SK-N-SH (cell line): ENCODE results near the gene SIGLEC1. TPM values are rescaled to one million over a fixed set of nuclear protein-coding genes. Genes with fewer than 3 reads are reported as not detected.

Source experiments
- CTCF ChIA-PET: fragments of 300-600, 350-600 bp; formaldehyde crosslinking; extraction: SDS; loops from one replicate; lab custom pipeline; 2021; lab: Yijun Ruan, JAX
- POLR2A ChIA-PET: fragments of 350-600 bp; sonication (Branson Sonifier 250); formaldehyde crosslinking; extraction: SDS; loops from one replicate; lab custom pipeline; 2020; ENCODE audit warnings: antibody characterized with exemption, inconsistent platforms; lab: Yijun Ruan, JAX
- DNase-seq: peaks from one replicate; pipeline ENCODE4 v3.0.0; 2012
- H2AFZ ChIP-seq: fragments of 200-600 bp; sonication (generic); 2 replicates; pipeline ENCODE4 v1.8.1; 2016; ENCODE audit warnings: antibody characterized with exemption, mild to moderate bottlenecking, low read depth
- H3F3A ChIP-seq: fragments of 200-600 bp; sonication (generic); replicated peaks from 2 replicates; pipeline ENCODE3; 2016; ENCODE audit warnings: antibody characterized with exemption, mild to moderate bottlenecking; ENCODE audit not compliant: insufficient read depth
- H3K27ac ChIP-seq, 2 experiments: fragments of 200-500 bp in 1 of 2; fragments of 200-600 bp in 1 of 2; sonication (Bioruptor generic) in 1 of 2; sonication (generic), shearing (Covaris generic) in 1 of 2; 2 replicates each; pipeline versions ENCODE4 v1.5.1 to v1.6.1; 2014 to 2016; ENCODE audit warnings: low read depth in 2 of 2, inconsistent platforms in 1 of 2, low read length in 1 of 2, mild to moderate bottlenecking in 1 of 2, mixed read lengths in 1 of 2
- H3K27me3 ChIP-seq: fragments of 200-600 bp; sonication (generic), shearing (Covaris generic); 2 replicates; pipeline ENCODE4 v1.6.1; 2016; ENCODE audit warnings: mixed run types; ENCODE audit not compliant: insufficient read depth
- H3K36me3 ChIP-seq, 2 experiments: fragments of 200-500 bp in 1 of 2; fragments of 200-600 bp in 1 of 2; sonication (Bioruptor generic) in 1 of 2; sonication (generic) in 1 of 2; replicated peaks in 1 of 2; 2 replicates each; pipeline versions ENCODE3 to v1.5.1; 2014 to 2016; ENCODE audit warnings: low read length in 1 of 2, mild to moderate bottlenecking in 1 of 2; ENCODE audit not compliant: insufficient read depth in 2 of 2, control insufficient read depth in 1 of 2
- H3K4me1 ChIP-seq, 2 experiments: fragments of 200-500 bp in 1 of 2; fragments of 200-600 bp in 1 of 2; sonication (Bioruptor generic) in 1 of 2; sonication (generic), shearing (Covaris generic) in 1 of 2; 2 replicates each; pipeline versions ENCODE4 v1.5.1 to v1.6.1; 2014 to 2016; ENCODE audit warnings: low read depth in 1 of 2, low read length in 1 of 2, mixed run types in 1 of 2; ENCODE audit not compliant: insufficient read depth in 2 of 2, control insufficient read depth in 1 of 2
- H3K4me2 ChIP-seq: fragments of 200-600 bp; sonication (generic), shearing (Covaris generic); 2 replicates; pipeline ENCODE4 v1.6.1; 2017; ENCODE audit warnings: mixed run types
- H3K4me3 ChIP-seq, 2 experiments: fragments of 200-500 bp in 1 of 2; fragments of 200-600 bp in 1 of 2; sonication (Bioruptor generic) in 1 of 2; sonication (generic), shearing (Covaris generic) in 1 of 2; 2 replicates each; pipeline versions ENCODE4 v1.5.1 to v1.8.1; 2014 to 2016; ENCODE audit warnings: low read depth in 2 of 2, inconsistent platforms in 1 of 2, low read length in 1 of 2, mild to moderate bottlenecking in 1 of 2, mixed read lengths in 1 of 2, moderate library complexity in 1 of 2
- H3K79me2 ChIP-seq: fragments of 200-600 bp; sonication (generic); 2 replicates; pipeline ENCODE4 v1.8.1; 2017; ENCODE audit warnings: mild to moderate bottlenecking; ENCODE audit not compliant: insufficient read depth
- H3K9ac ChIP-seq: fragments of 200-600 bp; sonication (generic); 2 replicates; pipeline ENCODE4 v1.6.1; 2017; ENCODE audit warnings: mixed run types
- H3K9me2 ChIP-seq: fragments of 200-600 bp; sonication (generic); 2 replicates; pipeline ENCODE4 v1.6.1; 2017; ENCODE audit warnings: mixed run types
- H3K9me3 ChIP-seq: fragments of 200-600 bp; sonication (generic); 2 replicates; pipeline ENCODE4 v1.6.1; 2017; ENCODE audit warnings: mixed run types, mild to moderate bottlenecking, moderate library complexity
- H4K20me1 ChIP-seq: fragments of 200-600 bp; sonication (generic); 2 replicates; pipeline ENCODE4 v1.6.1; 2017; ENCODE audit warnings: mild to moderate bottlenecking, mixed run types; ENCODE audit not compliant: insufficient read depth
- ELF1 ChIP-seq: IDR thresholded peaks from 2 replicates; pipeline ENCODE4 v1.4.0; 2012
- FOXJ3 ChIP-seq: sonication (generic); formaldehyde crosslinking; IDR thresholded peaks from 2 replicates; pipeline ENCODE4 v1.5.1; 2020; ENCODE audit warnings: mild to moderate bottlenecking, missing genetic modification reagents
- GABPA ChIP-seq: IDR thresholded peaks from 2 replicates; pipeline ENCODE4 v1.4.0; 2012; ENCODE audit warnings: low read depth, mild to moderate bottlenecking
- IRF3 ChIP-seq: fragments of 150-350 bp; IDR thresholded peaks from 2 replicates; pipeline ENCODE4 v1.6.1; 2016; ENCODE audit warnings: mild to moderate bottlenecking, low read depth, low read length
- MEF2A ChIP-seq: IDR thresholded peaks from 2 replicates; pipeline ENCODE4 v1.4.0; 2012; ENCODE audit warnings: low read depth, borderline replicate concordance
- RAD21 ChIP-seq: IDR thresholded peaks from 2 replicates; pipeline ENCODE4 v1.6.1; 2012; ENCODE audit warnings: mild to moderate bottlenecking, low read length
- RFX5 ChIP-seq: IDR thresholded peaks from 2 replicates; pipeline ENCODE4 v1.6.1; 2012; ENCODE audit warnings: mild to moderate bottlenecking, improper control_type of control experiment, low read length
- RXRA ChIP-seq: IDR thresholded peaks from 2 replicates; pipeline ENCODE4 v1.4.0; 2012; ENCODE audit warnings: low read depth, mild to moderate bottlenecking, borderline replicate concordance
- TAF1 ChIP-seq: IDR thresholded peaks from 2 replicates; pipeline ENCODE4 v1.6.1; 2012; ENCODE audit warnings: low read depth, mild to moderate bottlenecking, low read length, moderate library complexity, borderline replicate concordance
- TCF12 ChIP-seq: IDR thresholded peaks from 2 replicates; pipeline ENCODE4 v1.4.0; 2012
- USF2 ChIP-seq: fragments of 150-350 bp; IDR thresholded peaks from 2 replicates; pipeline ENCODE4 v1.6.1; 2017; ENCODE audit warnings: antibody characterized with exemption, low read length, low read depth, borderline replicate concordance
- ZBTB33 ChIP-seq: IDR thresholded peaks from 2 replicates; pipeline ENCODE4 v1.4.0; 2012; ENCODE audit warnings: low read depth, borderline replicate concordance
- WGBS: methylation state at CpG from one replicate; pipeline ENCODE4 v1.1.6; 2017; ENCODE audit warnings: low lambda C conversion rate; 5-methylcytosine and 5-hydroxymethylcytosine counted together
- polyA plus RNA-seq, 3 experiments: library from polyadenylated mRNA; depleted of rRNA; stranded (reverse); fragments of >200 nt; gene quantifications; 2 replicates each; pipeline ENCODE4 v1.2.3, GENCODE V29; 2012

The SIGLEC1 gene
- polyA plus RNA-seq, 1 of the 3 experiments (the other 2 are of a cell fraction): not detected

- ChIA-PET POLR2A (no interaction called here), CTCF (interaction anchor here (1.8 to 3.5 kb wide), 4 partner anchors 9 to 62 kb away, joined by 5 to 25 read pairs (median 9); no protein-coding TSS in a partner anchor)
- Histone ChIP-seq H4K20me1 (no peaks in the 10 kb centered on the region), H3K4me2 (no peak overlapping the region), H2AFZ (no peak overlapping the region), H3K4me3 (no peak overlapping the region), H3K36me3 (no peaks in the 10 kb centered on the region), H3K9me2 (no peaks in the 10 kb centered on the region), H3K79me2 (no peaks in the 10 kb centered on the region), H3F3A (no peaks in the 10 kb centered on the region), H3K27ac (no peak overlapping the region), H3K27me3 (no peaks in the 10 kb centered on the region), H3K9ac (no peak overlapping the region), H3K4me1 (peaks cover 0 to 22% of the 10 kb centered on the region in 2 experiments; a peak in 1 of 4 replicates), H3K9me3 (no peaks in the 10 kb centered on the region)
- WGBS: 56% methylated on average over 11 of the region's 11 CpGs
- TF ChIP-seq GABPA (no peak), ELF1 (no peak), MEF2A (no peak), IRF3 (no peak), RAD21 (no peak), FOXJ3 (no peak), RXRA (no peak), TCF12 (no peak), USF2 (no peak)
- no peak for DNase-seq
Observed at GRCh38 chr20:3738111-3739053, 26.0 kb upstream of the SIGLEC1 start.

- Histone ChIP-seq H3K9me3 (no peaks in the 10 kb centered on the region), H3F3A (no peaks in the 10 kb centered on the region), H3K27ac (no peak overlapping the region), H3K4me3 (no peak overlapping the region), H3K79me2 (no peaks in the 10 kb centered on the region), H4K20me1 (no peaks in the 10 kb centered on the region), H2AFZ (no peak overlapping the region), H3K9me2 (no peaks in the 10 kb centered on the region), H3K4me2 (no peak overlapping the region), H3K9ac (no peak overlapping the region), H3K27me3 (peaks cover 6% of the 10 kb centered on the region; the same call in 1 of the 2 replicates), H3K4me1 (peaks cover 0 to 14% of the 10 kb centered on the region in 2 experiments; a peak in 1 of 4 replicates), H3K36me3 (no peaks in the 10 kb centered on the region)
- DNase-seq: no peak
- ChIA-PET POLR2A (interaction anchor here (0.7 kb wide), 1 partner anchor 385 kb away, joined by 3 read pairs; no protein-coding TSS in a partner anchor), CTCF (interaction anchor here (0.8 to 2.6 kb wide), 6 partner anchors 12 to 59 kb away, joined by 3 to 12 read pairs (median 6); no protein-coding TSS in a partner anchor)
- no peak for TF ChIP-seq TAF1
- no peak for TF ChIP-seq USF2
- no peak for TF ChIP-seq RFX5
- no peak for TF ChIP-seq GABPA
- no peak for TF ChIP-seq ZBTB33
- 60% methylated on average over 4 of the region's 4 CpGs for WGBS
Observed at GRCh38 chr20:3735768-3736167, 23.4 kb upstream of the SIGLEC1 start.
